Esophagus squamous epithelium (tissue), 4 donors: ENCODE data around the gene TMEM53.

Experiments
- POLR2A ChIP-seq, 4 donors: fragments of 450-650 bp; IDR thresholded peaks; one replicate each; pipeline ENCODE4 v1.6.1; 2017; ENCODE audit warnings: antibody characterized with exemption in 4 of 4, mild to moderate bottlenecking in 4 of 4, moderate library complexity in 3 of 4
- TF ChIP-seq, protein P1 (sequence below), 6 experiments: fragments of 450-650 bp in 4 of 6; fragments of 200-600 bp in 2 of 6; sonication (generic) in 2 of 6; IDR thresholded peaks; one replicate each; pipeline ENCODE4 v1.5.1; 2016 to 2019; ENCODE audit warnings: antibody characterized with exemption in 6 of 6, mild to moderate bottlenecking in 4 of 6, moderate library complexity in 4 of 6

DNA sequence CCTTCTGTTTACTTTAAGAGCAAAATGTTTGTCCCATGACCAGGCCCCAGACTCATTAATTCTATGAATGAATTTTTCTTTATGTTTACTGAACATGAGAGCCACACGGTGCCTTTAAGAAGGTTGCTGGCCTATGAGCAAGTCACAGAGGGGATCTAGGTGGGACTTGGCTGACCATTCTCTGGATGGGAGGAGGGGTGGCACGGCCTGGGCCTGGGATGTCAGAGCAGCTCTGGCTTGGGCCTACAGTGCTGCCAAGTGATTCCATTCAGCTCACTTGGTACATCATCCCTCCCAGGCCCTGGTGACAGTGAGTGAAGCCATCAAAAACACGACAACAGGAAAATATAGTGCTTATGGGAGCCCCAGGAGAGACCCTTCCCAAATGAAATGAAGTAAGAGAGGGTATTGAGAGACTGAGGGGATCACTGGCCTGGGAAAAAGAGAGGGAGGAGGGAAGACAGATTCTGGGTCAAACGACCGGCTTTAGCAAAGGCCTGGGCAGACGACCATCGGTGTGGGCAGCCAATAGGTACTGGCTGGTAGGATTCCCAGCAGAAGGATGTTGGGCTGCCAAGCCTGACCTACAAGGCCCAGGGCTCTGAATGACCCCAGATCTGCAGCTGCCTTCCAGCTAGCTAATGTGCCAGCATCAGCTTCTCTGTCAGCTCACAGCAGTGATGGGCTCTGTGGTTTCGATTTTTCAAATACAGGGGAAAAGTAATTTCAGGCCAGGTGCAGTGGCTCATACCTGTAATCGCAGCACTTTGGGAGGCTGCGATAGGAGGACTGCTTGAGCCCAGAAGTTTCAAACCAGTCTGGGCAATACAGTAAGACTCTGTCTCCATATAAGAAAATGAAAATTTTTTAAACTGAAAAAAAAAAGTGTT is 3.3 kb downstream of the TMEM53 start:
- TF ChIP-seq, protein P1, sequence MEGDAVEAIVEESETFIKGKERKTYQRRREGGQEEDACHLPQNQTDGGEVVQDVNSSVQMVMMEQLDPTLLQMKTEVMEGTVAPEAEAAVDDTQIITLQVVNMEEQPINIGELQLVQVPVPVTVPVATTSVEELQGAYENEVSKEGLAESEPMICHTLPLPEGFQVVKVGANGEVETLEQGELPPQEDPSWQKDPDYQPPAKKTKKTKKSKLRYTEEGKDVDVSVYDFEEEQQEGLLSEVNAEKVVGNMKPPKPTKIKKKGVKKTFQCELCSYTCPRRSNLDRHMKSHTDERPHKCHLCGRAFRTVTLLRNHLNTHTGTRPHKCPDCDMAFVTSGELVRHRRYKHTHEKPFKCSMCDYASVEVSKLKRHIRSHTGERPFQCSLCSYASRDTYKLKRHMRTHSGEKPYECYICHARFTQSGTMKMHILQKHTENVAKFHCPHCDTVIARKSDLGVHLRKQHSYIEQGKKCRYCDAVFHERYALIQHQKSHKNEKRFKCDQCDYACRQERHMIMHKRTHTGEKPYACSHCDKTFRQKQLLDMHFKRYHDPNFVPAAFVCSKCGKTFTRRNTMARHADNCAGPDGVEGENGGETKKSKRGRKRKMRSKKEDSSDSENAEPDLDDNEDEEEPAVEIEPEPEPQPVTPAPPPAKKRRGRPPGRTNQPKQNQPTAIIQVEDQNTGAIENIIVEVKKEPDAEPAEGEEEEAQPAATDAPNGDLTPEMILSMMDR (IDR thresholded peaks at IDR 0.05): no peak
- TF ChIP-seq POLR2A (IDR thresholded peaks at IDR 0.05): no peak
